PC-9 (cell line): ENCODE results near the gene KCNE4. TPM values are rescaled to one million over a fixed set of nuclear protein-coding genes. Genes with fewer than 3 reads are reported as not detected.

Experiments
- BruUV-seq: library from RNA; stranded (reverse); fragments of 400-500 nt; replicated peaks from 2 replicates; lab custom pipeline; 2021; lab: Mats Ljungman, UMichigan
- CTCF ChIA-PET: fragments of 300-600 bp; sonication (Branson Sonifier 250); formaldehyde crosslinking; loops from one replicate; lab custom pipeline; 2022; ENCODE audit warnings: antibody characterized with exemption; lab: Charles Lee
- POLR2A ChIA-PET: fragments of 300-600 bp; sonication (Branson Sonifier 250); formaldehyde crosslinking; loops from one replicate; lab custom pipeline; 2022; ENCODE audit warnings: antibody characterized with exemption; ENCODE audit not compliant: unreplicated experiment; lab: Charles Lee
- DNase-seq, 2 experiments: peaks; one replicate each; pipeline versions ENCODE4 v3.0.0 to v3.0.0-alpha.2; 2015 to 2022; ENCODE audit warnings: mixed read lengths in 1 of 2
- H2AFZ ChIP-seq: fragments of 200-600 bp; sonication (generic); 2 replicates; pipeline ENCODE4 v1.8.1; 2017; ENCODE audit warnings: antibody characterized with exemption
- H3F3A ChIP-seq: fragments of 200-600 bp; sonication (generic); 2 replicates; pipeline ENCODE4 v1.8.1; 2017; ENCODE audit warnings: antibody characterized with exemption, mild to moderate bottlenecking, low read depth; ENCODE audit not compliant: insufficient read depth
- H3K27ac ChIP-seq: fragments of 200-600 bp; sonication (generic); 2 replicates; pipeline ENCODE4 v1.6.1; 2016; ENCODE audit warnings: mixed run types
- H3K27me3 ChIP-seq: fragments of 200-600 bp; sonication (generic); 2 replicates; pipeline ENCODE4 v1.6.1; 2016; ENCODE audit warnings: low read depth, mixed run types; ENCODE audit not compliant: insufficient read depth
- H3K36me3 ChIP-seq: fragments of 200-600 bp; sonication (generic); 2 replicates; pipeline ENCODE4 v1.6.1; 2016; ENCODE audit warnings: low read depth, mixed run types
- H3K4me1 ChIP-seq: fragments of 200-600 bp; sonication (generic); replicated peaks from 2 replicates; pipeline ENCODE4 v1.6.1; 2016; ENCODE audit warnings: mixed run types; ENCODE audit not compliant: insufficient read depth
- H3K4me2 ChIP-seq: fragments of 200-600 bp; sonication (generic); 2 replicates; pipeline ENCODE4 v1.6.1; 2017; ENCODE audit warnings: mixed run types
- H3K4me3 ChIP-seq: fragments of 200-600 bp; sonication (generic); 2 replicates; pipeline ENCODE4 v1.6.1; 2016; ENCODE audit warnings: mixed run types
- H3K79me2 ChIP-seq: fragments of 200-600 bp; sonication (generic); 2 replicates; pipeline ENCODE4 v1.6.1; 2017; ENCODE audit warnings: low read depth, mixed run types
- H3K9me2 ChIP-seq: fragments of 200-600 bp; sonication (generic); 2 replicates; pipeline ENCODE4 v1.8.1; 2017; ENCODE audit warnings: mild to moderate bottlenecking; ENCODE audit not compliant: insufficient read depth
- H3K9me3 ChIP-seq: fragments of 200-600 bp; sonication (generic); 2 replicates; pipeline ENCODE4 v1.8.1; 2016; ENCODE audit warnings: low read depth; ENCODE audit not compliant: insufficient read depth
- H4K20me1 ChIP-seq: fragments of 200-600 bp; sonication (generic); 2 replicates; pipeline ENCODE4 v1.8.1; 2017; ENCODE audit not compliant: insufficient read depth
- CTCF ChIP-seq: fragments of 200-600 bp; sonication (generic); conservative IDR thresholded peaks from 2 replicates; pipeline ENCODE4 v1.6.1; 2017; ENCODE audit warnings: mixed run types, antibody characterized with exemption, mild to moderate bottlenecking, moderate library complexity
- EZH2 ChIP-seq: fragments of 200-600 bp; sonication (generic); IDR thresholded peaks from 2 replicates; pipeline ENCODE4 v1.8.0; 2017; ENCODE audit warnings: antibody characterized with exemption, low read depth
- intact Hi-C: fragments of 100-400 bp; cut with micrococcal nuclease; formaldehyde crosslinking; loops from one replicate; pipeline ENCODE4 v1.10.0; 2022; ENCODE audit not compliant: unreplicated experiment
- total RNA-seq: library from RNA; stranded (reverse); gene quantifications from 2 replicates; pipeline ENCODE4 v1.2.3, GENCODE V29; 2021

KCNE4 gene
- total RNA-seq, 1 experiment from 2014 or later, result 0.11 TPM

DNA sequence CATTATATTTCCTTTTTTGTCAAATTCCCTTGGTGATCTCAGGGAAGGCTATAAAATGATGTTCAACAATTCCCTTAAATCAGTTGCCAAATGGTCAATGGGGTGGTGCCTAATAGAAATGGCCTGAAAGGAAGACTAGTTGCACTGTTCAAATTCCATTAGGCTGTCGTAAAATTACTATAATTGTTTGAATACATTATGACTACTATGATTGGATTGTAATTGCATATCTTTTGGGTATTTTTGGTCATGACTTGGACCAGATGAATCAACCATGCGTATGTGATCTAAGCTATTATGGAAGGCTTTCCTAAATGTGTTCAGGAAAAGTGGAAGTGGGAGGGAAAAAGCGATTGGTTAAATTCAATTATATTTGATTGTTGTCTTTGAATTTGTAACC lies 41.3 kb upstream of the KCNE4 start:
- H3K4me2 ChIP-seq, result no peak overlapping the region
- TF ChIP-seq EZH2, result no peak
- no peak for TF ChIP-seq CTCF
- no peaks in the 10 kb centered on the region; the same call in 1 of the 2 replicates for H3K9me2 ChIP-seq
- H3K27ac ChIP-seq, result no peak overlapping the region
- H3K27me3 ChIP-seq, result no peaks in the 10 kb centered on the region
- H3K79me2 ChIP-seq, result no peaks in the 10 kb centered on the region
- BruUV-seq, result no TSS peak
- no peaks in the 10 kb centered on the region for H4K20me1 ChIP-seq
- ChIA-PET POLR2A (no interaction called here), CTCF (no interaction called here)
- no peaks in the 10 kb centered on the region for H3K4me1 ChIP-seq
- no peak overlapping the region for H2AFZ ChIP-seq
- DNase-seq, result no peak
- no peaks in the 10 kb centered on the region for H3K36me3 ChIP-seq
- intact Hi-C loops, result no loop called here
- H3F3A ChIP-seq, result no peaks in the 10 kb centered on the region
- no peaks in the 10 kb centered on the region for H3K9me3 ChIP-seq
- no peak overlapping the region for H3K4me3 ChIP-seq

GRCh38 chr2:223012291-223012690 lies 39.7 kb upstream of the KCNE4 start:
- Histone ChIP-seq H3K4me3 (no peak overlapping the region), H3K27me3 (no peaks in the 10 kb centered on the region), H3F3A (no peaks in the 10 kb centered on the region), H3K4me2 (no peak overlapping the region), H3K9me2 (no peaks in the 10 kb centered on the region; the same call in 1 of the 2 replicates), H2AFZ (no peak overlapping the region), H3K9me3 (no peaks in the 10 kb centered on the region), H3K36me3 (no peaks in the 10 kb centered on the region), H3K4me1 (no peaks in the 10 kb centered on the region), H3K79me2 (no peaks in the 10 kb centered on the region), H4K20me1 (no peaks in the 10 kb centered on the region), H3K27ac (no peak overlapping the region)
- DNase-seq, result no peak
- intact Hi-C loops, result no loop called here
- CTCF ChIA-PET, result no interaction called here
- TF ChIP-seq EZH2, result no peak
- TF ChIP-seq CTCF, result no peak
- POLR2A ChIA-PET, result no interaction called here
- BruUV-seq, result no TSS peak

DNA sequence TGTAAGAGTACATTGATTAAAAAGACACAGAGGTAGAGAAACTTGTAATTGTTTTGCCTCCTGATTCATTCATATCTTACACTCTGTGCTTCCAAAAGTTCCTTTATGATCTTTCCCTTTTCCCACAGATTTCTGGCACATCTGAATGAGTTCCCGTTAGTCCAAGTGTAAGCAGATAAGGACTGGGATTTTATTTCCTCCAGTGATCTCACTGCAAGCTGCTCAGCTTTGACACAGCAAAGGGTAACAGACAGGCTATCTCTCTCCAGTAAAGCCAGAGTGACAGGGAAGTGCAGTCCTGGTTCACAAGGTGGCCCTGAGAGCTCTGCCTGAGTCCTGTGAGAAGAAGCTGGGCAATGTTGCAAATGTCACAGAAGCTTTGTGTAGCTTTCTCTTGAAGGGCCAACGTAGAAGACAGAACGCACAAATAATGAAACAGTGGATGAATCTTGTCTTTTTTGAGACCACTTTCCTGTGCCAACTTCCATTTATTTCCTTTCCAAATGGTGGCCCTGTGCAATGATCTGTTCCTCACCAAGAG lies 32.5 kb upstream of the KCNE4 start:
- intact Hi-C loops, result no loop called here
- Histone ChIP-seq H3K9me2 (no peaks in the 10 kb centered on the region), H2AFZ (no peak overlapping the region), H3F3A (no peaks in the 10 kb centered on the region), H3K4me3 (no peak overlapping the region), H3K4me2 (no peak overlapping the region), H3K36me3 (no peaks in the 10 kb centered on the region), H4K20me1 (no peaks in the 10 kb centered on the region), H3K79me2 (no peaks in the 10 kb centered on the region), H3K9me3 (no peaks in the 10 kb centered on the region), H3K27me3 (no peaks in the 10 kb centered on the region), H3K4me1 (no peaks in the 10 kb centered on the region), H3K27ac (no peak overlapping the region)
- no peak for TF ChIP-seq CTCF
- TF ChIP-seq EZH2, result no peak
- no peak for DNase-seq
- ChIA-PET CTCF (interaction anchor here (0.7 kb wide), 1 partner anchor 228 kb away, joined by 3 read pairs; no protein-coding TSS in a partner anchor), POLR2A (no interaction called here)
- BruUV-seq, result no TSS peak
